Kidney epithelial cell (primary cell): ENCODE results near the gene SF3B6. TPM values are rescaled to one million over a fixed set of nuclear protein-coding genes. Genes with fewer than 3 reads are reported as not detected.

Experiments
- DNase-seq: peaks from one replicate; pipeline ENCODE4 v3.0.0-alpha.2; 2010; ENCODE audit warnings: low read depth
- H3K27me3 ChIP-seq: 2 replicates; pipeline ENCODE4 v1.6.0; 2011; ENCODE audit warnings: low read length; ENCODE audit not compliant: control insufficient read depth, insufficient read depth
- H3K36me3 ChIP-seq: 2 replicates; pipeline ENCODE4 v1.5.1; 2011; ENCODE audit warnings: low read length; ENCODE audit not compliant: control insufficient read depth, insufficient read depth
- H3K4me3 ChIP-seq: 2 replicates; pipeline ENCODE4 v1.5.1; 2011; ENCODE audit warnings: low read depth, mild to moderate bottlenecking, control low read depth, low read length
- CTCF ChIP-seq: IDR thresholded peaks from 2 replicates; pipeline ENCODE4 v1.5.1; 2011; ENCODE audit warnings: mild to moderate bottlenecking, moderate library complexity, low read length, control low read depth, inconsistent platforms; ENCODE audit not compliant: insufficient read depth, poor library complexity, severe bottlenecking
- total RNA-seq: library from RNA; depleted of rRNA; stranded (reverse); fragments of >200 nt; gene quantifications from 2 replicates; pipeline ENCODE4 v1.2.3, GENCODE V29; 2015

Gene SF3B6
- total RNA-seq, 1 donor from 2014 or later, result 208 TPM

- no peak for DNase-seq
- Histone ChIP-seq H3K36me3 (no peaks in the 10 kb centered on the region), H3K27me3 (no peaks in the 10 kb centered on the region), H3K4me3 (no peak overlapping the region)
- no peak for TF ChIP-seq CTCF
Observed at GRCh38 chr2:24021122-24021998, 54.8 kb downstream of the SF3B6 start.

DNA sequence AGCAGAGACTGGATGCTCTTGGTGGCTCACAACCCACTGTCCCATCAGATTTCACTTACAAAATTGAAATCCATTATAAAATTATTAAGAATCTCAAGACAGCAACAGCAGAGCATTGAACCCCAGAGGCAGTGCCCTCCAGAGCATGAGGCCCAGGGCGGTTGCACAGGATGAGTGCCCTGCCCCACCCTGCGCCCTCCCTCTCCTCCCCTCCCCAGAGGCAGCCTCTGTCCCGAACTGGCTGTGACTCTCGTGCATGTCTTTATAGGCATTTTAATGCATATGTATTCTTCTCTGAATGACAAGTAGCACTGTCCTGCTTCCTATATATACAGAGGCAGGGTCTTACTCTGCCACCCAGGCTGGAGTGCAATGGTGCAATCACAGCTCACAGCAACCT, 55.9 kb downstream of the SF3B6 start:
- Histone ChIP-seq H3K4me3 (no peak overlapping the region), H3K27me3 (no peaks in the 10 kb centered on the region), H3K36me3 (no peaks in the 10 kb centered on the region)
- TF ChIP-seq CTCF, result no peak
- no peak for DNase-seq

GRCh38 chr2:24019729-24020128, 56.4 kb downstream of the SF3B6 start:
- H3K36me3 ChIP-seq, result no peaks in the 10 kb centered on the region
- no peak for TF ChIP-seq CTCF
- no peak for DNase-seq

GRCh38 chr2:24018241-24018640, 57.9 kb downstream of the SF3B6 start:
- H3K4me3 ChIP-seq, result no peak overlapping the region
- H3K27me3 ChIP-seq, result no peaks in the 10 kb centered on the region
- DNase-seq, result no peak
- TF ChIP-seq CTCF, result no peak
- H3K36me3 ChIP-seq, result no peaks in the 10 kb centered on the region

More at GRCh38 chr2:24019729-24020128, 56.4 kb downstream of the SF3B6 start:
- no peak overlapping the region for H3K4me3 ChIP-seq
- H3K27me3 ChIP-seq, result no peaks in the 10 kb centered on the region

- Histone ChIP-seq H3K36me3 (no peaks in the 10 kb centered on the region), H3K27me3 (no peaks in the 10 kb centered on the region), H3K4me3 (no peak overlapping the region)
- no peak for DNase-seq
- TF ChIP-seq CTCF, result no peak
Observed at GRCh38 chr2:24017711-24018110, 58.4 kb downstream of the SF3B6 start.

Other genes starting within 250 kb of the SF3B6 start
- 8.1 and 9.1 TPM in 2 replicates for gene ATAD2B, start 149.2 kb downstream of the SF3B6 start, total RNA-seq
- 13.9 and 16.2 TPM in 2 replicates for gene UBXN2A, start 135.9 kb downstream of the SF3B6 start, total RNA-seq
- gene MFSD2B, start 66.2 kb downstream of the SF3B6 start, total RNA-seq, result not detected in 2 replicates
- 7.3 and 8.2 TPM in 2 replicates for gene WDCP, start 28.9 kb downstream of the SF3B6 start, total RNA-seq
- gene FKBP1B, start 26.6 kb downstream of the SF3B6 start, total RNA-seq, result 24.6 and 26.0 TPM in 2 replicates
- 69.6 and 87.6 TPM in 2 replicates for gene TP53I3, start 8.5 kb upstream of the SF3B6 start, total RNA-seq
- 1.9 and 3.4 TPM in 2 replicates for gene PFN4, start 47.0 kb upstream of the SF3B6 start, total RNA-seq
- 11.0 and 12.9 TPM in 2 replicates for gene FAM228B, start 47.1 kb upstream of the SF3B6 start, total RNA-seq
- gene FAM228A, start 98.7 kb upstream of the SF3B6 start, total RNA-seq, result 0.29 TPM in 1 of 2 replicates, not detected in the other